ENCODE measurements around the gene PCDHA1. TPM values are rescaled to one million over a fixed set of nuclear protein-coding genes. Genes with fewer than 3 reads are reported as not detected.
"Not testable (repeated sequence)": the region's sequence is repeated elsewhere in the genome, so short reads cannot be mapped to it uniquely, and the experiment has no call there.

PCDHA1 gene
- total RNA-seq, 4 donors from 2014 or later = not detected

- no peak for DNase-seq (ENCODE audit: low spot score)
- ATAC-seq (ENCODE audit: low FRiP score) = no peak
- no peak for TF ChIP-seq CTCF (IDR thresholded peaks at IDR 0.05)
These were observed 84.6 kb downstream of the PCDHA1 start for GRCh38 chr5:140870221-140871201.

GRCh38 chr5:140875085-140876065, 89.4 kb downstream of the PCDHA1 start, which contains the start of gene PCDHA12:
Gene PCDHA12 (plus strand): TSS chr5:140875308. CDS start chr5:140875473, 165 bp downstream.
- ATAC-seq (ENCODE audit: low FRiP score) (no peak), DNase-seq (ENCODE audit: low spot score) (no peak)
- TF ChIP-seq CTCF (IDR thresholded peaks at IDR 0.05) = no peak

- DNase-seq (ENCODE audit: low spot score); ATAC-seq (ENCODE audit: low FRiP score): not testable (repeated sequence)
These were observed 90.8 kb downstream of the PCDHA1 start for GRCh38 chr5:140876541-140877261.

- DNase-seq (ENCODE audit: low spot score) (no peak), ATAC-seq (ENCODE audit: low FRiP score) (peak; percentile 25)
- no peak for TF ChIP-seq CTCF (IDR thresholded peaks at IDR 0.05)
These were observed 91.3 kb downstream of the PCDHA1 start for GRCh38 chr5:140877262-140877581.

- TF ChIP-seq CTCF (IDR thresholded peaks at IDR 0.05) = no peak
- DNase-seq (ENCODE audit: low spot score) (no peak), ATAC-seq (ENCODE audit: low FRiP score) (peak; percentile 48)
These were observed 96.1 kb downstream of the PCDHA1 start, which contains the start of gene PCDHA13 for GRCh38 chr5:140881889-140882590. Gene PCDHA13 (plus strand): TSS chr5:140882124. CDS start chr5:140882269, 145 bp downstream.

GRCh38 chr5:140882591-140882899, 96.6 kb downstream of the PCDHA1 start:
- DNase-seq (ENCODE audit: low spot score) (no peak), ATAC-seq (ENCODE audit: low FRiP score) (no peak)
- TF ChIP-seq CTCF (IDR thresholded peaks at IDR 0.05) = no peak
